ENCODE measurements around the gene KISS1R.
"Not testable (repeated sequence)": the region's sequence is repeated elsewhere in the genome, so short reads cannot be mapped to it uniquely, and the experiment has no call there.

KISS1R gene

DNA sequence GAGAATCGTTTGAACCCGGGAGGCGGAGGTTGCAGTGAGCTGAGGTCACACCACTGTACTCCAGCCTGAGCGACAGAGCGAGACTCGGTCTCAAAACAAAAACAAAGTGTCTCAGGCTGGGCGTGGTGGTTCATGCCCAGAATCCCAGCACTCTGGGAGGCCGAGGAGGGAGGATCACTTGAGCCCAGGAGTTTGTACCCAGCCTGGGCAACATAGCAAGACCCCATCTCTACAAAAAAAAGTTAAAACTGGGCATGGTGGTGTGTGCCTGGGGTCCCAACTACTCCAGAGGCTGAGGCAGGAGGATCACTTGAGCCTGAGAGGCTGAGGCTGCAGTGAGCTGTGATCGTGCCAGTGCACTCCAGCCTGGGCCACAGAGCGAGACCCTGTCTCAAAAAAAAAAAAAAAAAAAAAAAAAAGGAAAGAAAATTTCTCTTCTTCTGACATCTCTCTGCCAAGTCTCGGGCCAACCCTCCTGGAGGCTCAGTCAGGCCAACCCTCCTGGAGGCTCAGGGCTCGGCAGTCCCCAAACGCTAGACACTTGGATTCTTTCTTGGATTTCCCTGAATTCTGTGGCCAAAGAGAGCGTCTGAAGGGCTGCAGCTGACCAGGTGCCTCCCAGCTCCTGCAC is 35.0 kb downstream of the KISS1R start:
- FAIRE-seq = no peak
- DNase-seq (ENCODE audit: low spot score) = no peak

DNA sequence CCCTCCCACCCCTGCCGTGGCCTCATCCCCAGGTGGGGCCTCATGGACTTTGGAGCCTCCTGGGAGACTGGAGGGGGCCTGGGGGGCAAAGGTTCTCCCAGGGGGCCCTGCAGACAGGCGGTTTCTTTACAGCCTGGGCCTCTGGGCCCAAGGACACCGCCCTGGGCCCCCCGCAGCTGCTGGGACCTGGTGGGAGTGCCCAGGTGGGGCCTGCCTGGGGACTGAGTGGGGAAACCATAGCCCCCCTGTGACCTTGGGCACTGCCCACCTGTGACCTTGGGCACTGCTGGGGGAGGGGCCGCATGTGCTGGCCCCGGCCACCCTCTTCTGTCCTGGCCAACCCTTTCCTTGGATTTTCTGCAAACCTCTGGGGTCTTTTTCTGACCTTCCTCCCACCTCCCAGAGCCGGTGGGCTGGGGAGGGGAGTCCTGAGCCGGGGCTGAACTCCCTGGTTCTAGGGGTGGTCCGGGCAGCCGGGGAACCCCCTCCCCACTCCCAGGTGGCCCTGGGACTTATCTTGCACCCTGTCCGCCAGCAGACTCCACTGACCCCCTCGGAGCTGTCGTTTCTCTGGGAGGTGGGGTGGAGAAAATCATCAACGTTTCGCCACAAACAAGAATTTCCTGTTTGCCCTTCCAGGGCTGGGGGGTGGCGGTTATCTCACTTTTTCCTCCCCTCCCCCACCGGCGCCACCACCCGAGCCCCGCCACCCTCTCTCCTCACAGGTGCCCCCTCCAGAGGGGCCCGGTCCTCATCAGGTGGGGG is 35.7 kb downstream of the KISS1R start:
- DNase-seq (ENCODE audit: low spot score) (no peak), FAIRE-seq (no peak)

DNA sequence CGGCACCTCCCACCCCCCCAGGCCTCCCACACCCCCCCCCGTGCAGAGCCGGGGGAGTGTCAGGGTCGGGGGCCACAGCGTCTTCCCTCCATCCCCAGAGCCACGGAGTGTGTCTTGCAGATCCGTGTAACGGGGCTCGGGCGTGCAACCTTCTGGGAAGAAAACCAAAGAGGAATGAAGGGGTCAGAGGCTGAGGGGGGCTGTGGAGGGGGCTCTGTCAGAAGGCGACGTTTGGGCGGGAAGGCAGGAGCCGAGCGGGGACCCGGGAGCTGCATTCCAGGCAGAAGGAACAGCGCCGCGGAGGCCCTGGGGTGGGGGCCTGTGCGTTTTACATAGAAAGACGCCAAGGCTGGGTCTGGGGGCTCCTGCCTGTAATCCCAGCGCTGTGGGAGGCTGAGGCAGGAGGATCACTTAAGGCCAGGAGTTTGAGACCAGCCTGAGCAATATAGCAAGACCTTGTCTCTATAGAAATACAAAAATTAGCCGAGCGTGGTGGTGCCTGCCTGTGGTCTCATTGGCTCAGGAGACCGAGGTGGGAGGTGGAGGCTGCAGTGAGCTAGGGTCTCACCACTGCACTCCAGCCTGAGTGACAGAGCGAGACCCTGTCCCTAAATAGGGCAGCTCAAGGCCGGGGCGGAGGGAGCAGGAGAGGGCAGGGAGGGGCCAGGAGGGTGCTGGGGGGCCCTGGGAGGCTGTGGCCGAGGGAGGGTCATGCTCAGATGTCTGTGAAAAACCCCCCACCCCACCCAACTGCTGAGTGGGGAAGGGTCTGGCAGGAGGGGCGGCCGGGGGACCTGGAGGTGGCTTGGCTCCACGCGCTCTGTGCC is 36.5 kb downstream of the KISS1R start:
- DNase-seq (ENCODE audit: low spot score) (no peak), FAIRE-seq (no peak)

DNA sequence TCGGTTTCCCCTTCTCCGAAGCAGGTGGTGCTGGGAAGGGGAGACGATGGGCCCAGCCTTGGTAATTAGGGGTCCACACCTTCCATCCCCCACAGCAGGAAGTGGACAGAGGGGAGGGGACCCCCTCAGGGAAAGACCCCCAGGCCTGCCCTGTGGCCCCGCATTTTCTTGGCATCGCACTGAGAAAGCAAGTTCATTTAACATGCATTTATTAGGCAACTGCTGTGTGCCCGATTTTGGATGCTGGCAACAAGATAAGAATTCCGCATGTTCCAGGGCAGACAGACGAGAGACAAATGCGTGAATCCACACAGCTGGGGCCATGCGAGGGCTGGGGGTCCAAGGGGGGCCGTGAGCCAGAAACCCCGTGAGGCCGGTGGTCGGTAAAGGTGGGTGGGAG is 37.1 kb downstream of the KISS1R start:
- DNase-seq (ENCODE audit: low spot score) (no peak), FAIRE-seq (no peak)

DNA sequence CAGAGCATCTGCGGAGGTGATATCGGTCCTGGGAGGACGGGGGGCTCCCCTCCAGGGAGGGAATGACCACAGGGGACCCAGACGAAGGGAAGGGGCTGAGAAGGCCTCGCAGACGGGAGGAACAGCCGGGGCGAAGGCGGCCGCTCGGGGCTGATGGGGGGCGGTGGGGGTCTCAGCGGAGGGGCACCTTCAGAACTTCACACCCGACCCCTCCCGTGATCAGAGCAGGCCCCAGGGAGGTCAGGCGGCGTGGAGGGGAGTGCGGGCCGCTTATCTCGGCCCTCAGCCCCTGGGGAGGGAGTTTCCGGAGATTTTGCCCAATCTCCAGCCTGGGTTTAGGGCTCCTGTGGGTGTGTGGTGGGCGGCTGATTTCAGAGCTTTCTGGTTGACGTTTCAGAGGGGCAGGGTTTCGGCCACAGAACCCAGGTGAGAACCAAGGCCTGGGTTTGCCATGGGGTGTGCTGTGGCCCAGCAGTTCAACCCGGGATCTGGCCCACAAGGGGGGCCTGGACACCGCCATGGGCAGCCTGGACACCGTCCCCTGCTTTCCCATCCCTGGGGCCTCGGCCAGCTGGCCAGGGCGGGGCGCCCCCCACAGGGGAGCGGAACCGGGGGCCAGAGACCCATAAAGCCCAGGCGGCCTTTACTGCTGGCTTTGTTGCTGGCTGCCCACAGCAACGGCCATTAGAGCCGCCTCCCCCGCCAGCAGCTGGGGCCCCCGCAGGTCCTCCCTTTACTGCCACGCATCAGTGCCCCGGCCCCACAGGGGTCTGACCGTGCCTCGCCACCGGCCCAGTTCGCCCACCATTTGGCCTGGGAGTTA is 37.8 kb downstream of the KISS1R start:
- FAIRE-seq = no peak
- DNase-seq (ENCODE audit: low spot score) = no peak

DNA sequence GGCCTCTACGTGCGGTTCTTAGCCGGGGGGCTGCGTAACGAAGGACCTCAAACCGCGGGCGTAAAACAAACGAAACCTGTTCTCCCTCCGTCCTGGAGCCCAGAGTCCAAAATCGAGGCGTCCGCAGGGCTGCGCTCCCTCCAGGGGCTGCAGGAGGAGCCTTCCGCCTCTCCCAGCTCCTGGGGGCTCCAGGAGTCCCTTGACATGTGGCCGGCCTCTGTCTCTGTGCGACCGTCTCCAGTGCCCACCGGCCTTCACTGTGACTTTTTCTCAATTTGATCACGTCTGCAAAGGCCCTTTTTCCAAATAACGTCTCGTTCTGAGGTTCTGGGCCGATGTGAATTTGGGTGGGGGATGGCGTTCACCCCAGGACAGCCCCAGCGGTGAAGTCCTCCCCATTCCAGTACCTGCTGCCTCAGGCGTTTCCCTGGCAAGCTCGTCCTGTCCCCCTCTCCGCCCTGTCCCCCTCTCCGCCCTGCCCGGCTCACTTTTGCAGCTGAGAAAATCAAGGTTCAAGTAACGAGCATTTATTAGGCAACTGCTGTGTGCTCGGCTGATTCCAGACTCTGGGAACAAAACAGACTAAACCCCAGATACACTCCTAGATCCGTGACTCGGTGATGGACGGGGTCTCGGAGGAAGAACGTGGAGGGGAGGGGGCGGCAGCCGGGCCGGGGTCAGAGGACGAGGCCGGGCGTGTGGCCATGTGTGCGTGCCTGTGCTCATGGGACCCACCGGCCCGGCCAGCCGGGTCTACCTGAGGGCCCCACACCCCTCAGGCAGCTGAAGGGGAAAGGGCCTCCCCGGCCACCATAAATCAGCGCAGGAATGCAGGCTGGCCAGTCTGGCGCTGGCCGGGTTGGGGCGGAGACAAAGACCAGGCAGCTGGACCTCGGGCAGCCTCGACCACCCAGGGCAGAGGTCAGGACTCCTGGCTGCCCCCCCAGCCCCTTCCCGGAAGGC is 39.0 kb downstream of the KISS1R start:
- DNase-seq (ENCODE audit: low spot score) (no peak), FAIRE-seq (no peak)

DNA sequence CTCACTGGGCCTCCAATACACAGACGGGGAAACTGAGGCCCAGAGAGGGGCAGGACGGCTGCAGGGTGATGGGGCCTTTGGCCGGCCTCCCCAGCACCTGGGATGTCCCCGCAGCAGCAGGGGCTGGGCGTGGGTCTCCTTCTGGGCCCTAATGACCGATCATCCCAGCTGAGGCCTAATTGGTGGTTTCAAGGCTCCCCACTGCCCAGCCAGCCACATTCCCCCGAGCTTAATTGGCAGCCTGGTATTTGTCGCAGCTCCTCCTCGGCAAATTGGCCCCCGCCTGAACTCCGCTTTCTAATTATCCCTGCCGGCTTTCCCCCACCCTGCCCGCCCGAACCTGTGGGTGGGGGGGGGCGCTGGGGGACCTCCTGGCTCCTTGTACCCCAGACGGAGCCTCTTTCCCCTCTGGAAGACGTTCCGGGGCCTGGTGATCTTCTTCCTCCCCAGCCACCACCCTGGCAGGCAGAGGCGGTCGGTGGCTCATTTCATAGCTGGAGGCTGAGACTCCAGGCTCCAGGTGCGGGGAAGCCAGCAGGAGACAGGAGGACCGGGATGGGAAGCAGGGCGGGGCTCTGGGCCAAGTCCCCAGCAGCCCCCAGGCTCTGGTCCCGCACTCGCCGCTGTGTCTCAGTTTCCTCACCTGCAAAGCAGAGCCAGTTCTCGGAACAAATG is 39.8 kb downstream of the KISS1R start:
- no peak for FAIRE-seq
- DNase-seq (ENCODE audit: low spot score) = peak; percentile 41

DNA sequence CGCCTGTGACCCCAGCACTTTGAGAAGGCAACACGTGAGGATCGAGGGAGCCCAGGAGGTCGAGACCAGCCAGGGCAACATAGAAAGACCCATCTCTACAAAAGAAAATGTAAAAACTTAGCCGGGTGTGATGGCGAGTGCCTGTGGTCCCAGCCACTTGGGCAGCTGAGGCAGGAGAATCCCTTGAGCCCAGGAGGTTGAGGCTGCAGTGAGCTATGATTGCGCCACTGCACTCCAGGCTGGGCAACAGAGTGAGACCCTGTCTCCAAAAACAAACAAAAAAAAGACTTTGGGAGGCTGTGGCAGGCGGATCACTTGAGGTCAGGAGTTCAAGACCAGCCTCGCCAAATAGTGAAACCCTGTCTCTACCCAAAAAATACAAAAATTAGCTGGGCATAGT is 40.4 kb downstream of the KISS1R start:
- not testable (repeated sequence) for FAIRE-seq

DNA sequence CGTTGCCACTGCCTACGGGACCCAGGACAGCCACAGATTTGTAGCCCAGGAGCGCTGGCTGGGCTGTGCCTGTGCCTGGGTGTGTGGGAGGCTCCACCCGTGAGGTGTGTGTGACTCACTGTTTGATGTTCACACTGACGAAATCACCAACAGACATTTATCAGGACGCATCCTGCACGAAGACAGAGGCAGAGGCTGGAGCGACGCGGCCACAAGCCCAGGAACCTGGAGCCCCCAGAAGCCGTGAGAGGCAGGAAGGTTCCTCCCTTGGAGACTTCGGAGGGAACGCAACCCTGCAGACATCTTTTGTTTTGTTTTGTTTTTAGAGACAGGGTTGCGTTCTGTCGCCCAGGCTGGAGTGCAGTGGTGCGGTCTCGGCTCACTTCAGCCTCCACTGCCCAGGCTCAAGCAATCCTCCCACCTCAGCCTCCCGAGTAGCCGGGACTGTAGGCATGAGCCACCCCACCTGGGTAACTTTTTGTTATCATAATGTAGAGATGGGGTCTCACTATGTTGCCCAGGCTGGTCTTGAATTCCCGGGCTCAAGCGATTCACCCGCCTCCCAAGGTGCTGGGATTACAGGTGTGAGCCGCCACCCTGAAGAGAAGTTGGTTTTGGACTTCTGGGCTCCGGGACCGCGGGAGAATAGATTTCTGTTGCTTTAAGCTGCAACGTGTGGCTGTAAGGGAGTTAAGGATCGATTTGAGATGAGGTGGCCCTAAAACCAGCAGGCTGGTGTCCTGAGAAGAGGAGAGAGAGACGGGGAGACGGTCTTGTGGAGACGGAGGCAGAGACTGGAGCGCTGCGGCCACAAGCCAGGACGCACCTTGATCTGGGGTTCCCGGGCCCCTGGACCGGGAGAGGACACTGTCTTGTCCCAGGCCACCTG is 42.1 kb downstream of the KISS1R start:
- DNase-seq (ENCODE audit: low spot score) (peak; percentile 50), FAIRE-seq (no peak)

More for the DNA sequence above, 40.4 kb downstream of the KISS1R start:
- not testable (repeated sequence) for DNase-seq (ENCODE audit: low spot score)

DNA sequence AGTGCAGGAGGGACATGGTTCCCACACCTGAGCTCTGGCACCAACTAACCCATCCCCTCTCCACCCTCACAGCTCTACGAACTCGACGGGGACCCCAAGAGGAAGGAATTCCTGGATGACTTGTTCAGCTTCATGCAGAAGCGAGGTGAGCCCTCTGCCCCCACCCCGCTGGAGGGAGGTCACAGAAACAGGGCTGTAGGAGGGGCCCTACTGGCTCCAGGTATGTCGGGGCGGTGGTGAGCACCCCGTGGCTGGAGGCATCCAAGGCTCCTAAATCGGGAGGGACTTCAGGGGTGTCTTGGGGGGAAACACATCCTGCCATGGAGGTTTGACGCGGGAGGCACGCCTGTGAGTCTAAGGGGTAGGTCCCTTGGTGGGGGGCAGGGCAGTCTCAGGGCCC is 42.9 kb downstream of the KISS1R start:
- DNase-seq (ENCODE audit: low spot score) = no peak
- FAIRE-seq = no peak

DNA sequence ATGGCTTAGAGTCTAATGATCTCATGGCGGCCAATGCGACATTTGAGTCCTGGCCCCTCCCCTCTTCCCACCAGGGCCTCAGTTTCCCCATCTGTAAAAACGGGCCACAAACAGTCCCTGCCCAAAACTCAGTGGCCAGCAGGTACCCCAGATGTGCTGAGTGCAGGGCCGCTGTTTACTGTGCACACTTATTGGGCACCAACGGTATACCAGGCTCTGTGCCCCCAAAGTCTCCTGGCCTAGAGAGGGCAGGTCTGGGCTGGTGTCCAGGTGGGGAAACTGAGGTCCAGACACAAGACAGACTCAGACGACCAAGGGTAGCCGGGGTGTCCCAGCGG is 43.4 kb downstream of the KISS1R start:
- DNase-seq (ENCODE audit: low spot score) (no peak), FAIRE-seq (no peak)

DNA sequence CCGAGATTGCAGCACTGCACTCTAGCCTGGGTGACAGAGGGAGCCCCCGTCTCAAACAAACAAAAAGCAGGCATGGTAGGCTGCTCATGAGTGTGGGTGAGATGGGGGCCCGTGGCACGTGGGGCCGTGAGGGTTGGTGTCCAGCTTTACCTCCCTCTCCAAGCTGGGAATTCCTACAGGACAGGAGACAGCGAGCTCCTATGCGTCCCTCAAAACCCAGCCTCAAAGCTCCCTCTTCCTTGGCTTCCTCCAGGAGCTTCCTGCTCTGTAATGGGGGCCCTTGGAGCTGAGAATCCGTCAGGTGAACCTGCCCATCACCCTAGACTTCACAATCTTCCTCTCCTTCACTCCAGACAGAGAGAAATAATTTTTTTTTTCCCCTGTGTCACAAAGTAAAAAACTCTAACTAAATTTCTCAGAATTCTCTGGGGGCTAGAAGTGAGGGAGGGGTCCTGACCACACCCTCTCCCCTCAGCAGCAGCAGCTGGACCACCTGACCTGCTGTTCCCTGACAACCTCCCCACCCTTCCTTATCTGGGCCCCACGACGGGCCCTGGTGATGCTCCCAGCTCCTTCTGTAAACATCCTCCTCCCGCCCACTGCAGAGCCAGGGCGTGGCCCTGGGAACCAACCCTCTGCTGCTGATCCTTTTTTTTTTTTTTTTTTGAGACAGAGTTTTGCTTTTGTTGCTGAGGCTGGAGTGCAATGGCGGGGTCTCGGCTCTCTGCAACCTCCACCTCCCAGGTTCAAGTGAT is 44.9 kb downstream of the KISS1R start:
- no peak for DNase-seq (ENCODE audit: low spot score)
- FAIRE-seq = no peak

DNA sequence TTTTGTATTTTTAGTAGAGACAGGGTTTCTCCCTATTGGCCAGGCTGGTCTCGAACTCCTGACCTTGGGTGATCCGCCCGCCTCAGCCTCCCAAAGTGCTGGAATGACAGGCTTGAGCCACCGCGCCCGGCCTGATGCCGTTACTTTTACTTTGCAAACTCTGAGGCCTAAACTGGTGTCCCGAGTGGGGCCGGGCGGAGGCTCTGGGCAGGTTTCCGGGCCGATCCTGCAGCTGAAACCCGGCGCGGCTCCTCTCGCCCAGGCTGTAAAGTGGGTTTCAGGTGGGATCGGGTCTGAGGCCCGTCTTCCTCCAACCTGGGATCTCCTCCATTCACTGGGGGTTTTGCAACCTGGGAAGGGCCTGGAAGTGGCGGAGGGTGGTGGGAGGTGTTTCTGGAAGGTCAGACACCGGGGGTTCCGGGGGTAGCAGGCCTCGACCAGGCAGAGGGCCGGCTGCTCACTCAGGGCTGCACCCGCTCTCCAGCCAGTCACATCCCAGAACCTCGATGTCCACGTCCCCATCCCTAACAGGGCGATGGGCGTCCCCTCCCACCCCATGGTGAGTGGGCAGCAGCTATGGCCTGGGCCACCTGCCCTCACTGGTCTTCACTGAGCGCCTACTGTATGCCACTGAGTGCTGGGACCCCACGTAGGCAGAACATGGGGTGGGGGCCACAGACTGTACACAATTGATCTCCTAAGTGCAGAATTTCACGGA is 45.7 kb downstream of the KISS1R start:
- no peak for DNase-seq (ENCODE audit: low spot score)
- no peak for FAIRE-seq

DNA sequence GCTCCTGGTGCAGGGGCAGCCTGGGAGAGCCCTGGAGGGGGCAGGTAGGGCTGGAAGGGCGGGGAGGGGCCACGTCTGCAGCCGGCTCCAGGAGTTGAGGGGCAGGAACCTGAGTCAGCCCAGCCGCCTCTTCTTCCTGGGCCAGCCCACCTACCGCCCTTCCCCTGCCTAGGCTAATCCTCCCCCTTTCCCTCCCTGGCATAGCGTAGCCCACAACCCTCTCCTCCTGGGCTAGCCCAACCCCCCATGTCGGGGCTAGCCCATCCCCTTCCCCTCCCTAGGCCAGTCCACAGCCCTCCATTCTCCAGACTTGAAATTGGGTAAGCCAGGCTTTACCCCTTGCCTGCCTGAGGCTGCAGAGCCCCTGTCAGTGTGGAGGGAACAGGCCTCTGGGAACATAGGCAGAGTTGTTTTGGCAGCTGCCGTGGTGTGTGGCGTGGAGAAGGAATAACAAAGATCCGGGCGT is 46.4 kb downstream of the KISS1R start:
- DNase-seq (ENCODE audit: low spot score) (no peak), FAIRE-seq (no peak)

DNA sequence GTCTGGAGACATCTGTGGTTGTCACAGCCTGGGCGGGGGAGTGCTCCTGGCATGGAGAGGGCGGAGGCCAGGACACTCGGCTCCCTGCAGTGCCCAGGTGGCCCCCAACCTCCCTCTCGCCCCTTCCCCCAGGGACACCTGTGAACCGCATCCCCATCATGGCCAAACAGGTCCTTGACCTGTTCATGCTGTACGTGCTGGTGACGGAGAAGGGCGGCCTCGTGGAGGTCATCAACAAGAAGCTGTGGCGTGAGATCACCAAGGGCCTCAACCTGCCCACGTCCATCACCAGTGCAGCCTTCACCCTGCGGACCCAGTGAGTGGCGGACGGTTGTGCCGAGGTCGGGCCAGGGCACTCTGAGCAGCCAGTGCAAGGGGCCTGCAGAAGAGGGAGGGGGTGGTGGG is 47.0 kb downstream of the KISS1R start:
- DNase-seq (ENCODE audit: low spot score) (no peak), FAIRE-seq (no peak)

DNA sequence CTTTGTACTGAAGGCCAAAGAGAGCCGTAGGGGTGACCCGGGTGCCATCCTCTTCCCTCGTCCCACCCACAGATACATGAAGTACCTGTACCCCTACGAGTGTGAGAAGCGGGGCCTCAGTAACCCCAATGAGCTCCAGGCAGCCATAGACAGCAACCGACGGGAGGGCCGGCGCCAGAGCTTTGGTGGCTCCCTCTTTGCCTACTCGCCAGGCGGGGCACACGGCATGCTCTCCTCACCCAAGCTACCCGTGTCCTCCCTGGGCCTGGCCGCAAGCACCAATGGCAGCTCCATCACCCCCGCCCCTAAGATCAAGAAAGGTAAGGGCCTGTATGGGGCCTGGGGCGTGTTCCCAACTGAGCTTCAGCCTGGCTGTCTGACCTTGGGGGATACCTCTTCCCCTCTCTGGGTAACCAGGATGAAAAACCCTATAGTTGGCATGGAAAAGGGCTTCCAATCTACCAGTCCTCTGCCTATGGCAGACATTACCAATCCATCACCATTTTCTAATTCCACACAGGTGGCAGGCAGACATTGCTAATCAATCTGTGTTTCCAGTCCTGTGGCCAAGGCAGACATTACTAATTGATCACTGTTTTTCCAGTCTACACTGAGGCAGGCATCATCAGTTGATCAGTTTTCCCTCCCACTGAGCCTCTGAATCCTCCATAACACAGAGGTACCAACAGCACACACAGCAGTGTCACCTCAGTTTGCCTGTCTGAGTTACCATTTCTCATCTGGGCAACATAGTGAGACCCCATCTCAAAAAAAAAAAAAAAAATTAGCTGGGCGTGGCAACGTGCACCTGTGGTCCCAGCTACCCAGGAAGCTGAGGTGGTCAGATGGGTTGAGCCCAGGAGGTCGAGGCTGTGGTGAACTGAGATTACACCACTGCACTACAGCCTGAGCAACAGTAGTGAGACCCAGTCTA is 47.9 kb downstream of the KISS1R start:
- no peak for FAIRE-seq
- DNase-seq (ENCODE audit: low spot score) = no peak

Data from urothelium cell line (cell line).